IPS-20b (cell line): ENCODE results near the gene MTERF2.

Experiments used
- H3K27ac ChIP-seq: one replicate; pipeline ENCODE4 v1.5.1; 2013; ENCODE audit warnings: low read length
- H3K27me3 ChIP-seq: 2 replicates; pipeline ENCODE4 v1.6.1; 2013; ENCODE audit warnings: mild to moderate bottlenecking, low read length, inconsistent platforms; ENCODE audit not compliant: insufficient read depth
- H3K36me3 ChIP-seq: 2 replicates; pipeline ENCODE4 v1.6.1; 2013; ENCODE audit warnings: low read depth, mild to moderate bottlenecking, inconsistent platforms, low read length, moderate library complexity; ENCODE audit not compliant: insufficient read depth
- H3K4me1 ChIP-seq: 2 replicates; pipeline ENCODE4 v1.6.1; 2013; ENCODE audit warnings: mild to moderate bottlenecking, control low read depth, inconsistent platforms, low read length, moderate library complexity; ENCODE audit not compliant: insufficient read depth
- H3K4me3 ChIP-seq: 2 replicates; pipeline ENCODE4 v1.5.1; 2013; ENCODE audit warnings: mild to moderate bottlenecking, low read length, inconsistent platforms
- H3K9ac ChIP-seq: 2 replicates; pipeline ENCODE4 v1.6.1; 2013; ENCODE audit warnings: low read depth, mild to moderate bottlenecking, inconsistent platforms, low read length, moderate library complexity
- H3K9me3 ChIP-seq: 2 replicates; pipeline ENCODE4 v1.6.1; 2013; ENCODE audit warnings: mild to moderate bottlenecking, low read depth, low read length, inconsistent platforms; ENCODE audit not compliant: insufficient read depth

Gene MTERF2

GRCh38 chr12:106945261-106945851 lies 41.6 kb downstream of the MTERF2 start:
- H3K9me3 ChIP-seq: peaks cover 44% of the 10 kb centered on the region
- no peak overlapping the region for H3K27ac ChIP-seq

DNA sequence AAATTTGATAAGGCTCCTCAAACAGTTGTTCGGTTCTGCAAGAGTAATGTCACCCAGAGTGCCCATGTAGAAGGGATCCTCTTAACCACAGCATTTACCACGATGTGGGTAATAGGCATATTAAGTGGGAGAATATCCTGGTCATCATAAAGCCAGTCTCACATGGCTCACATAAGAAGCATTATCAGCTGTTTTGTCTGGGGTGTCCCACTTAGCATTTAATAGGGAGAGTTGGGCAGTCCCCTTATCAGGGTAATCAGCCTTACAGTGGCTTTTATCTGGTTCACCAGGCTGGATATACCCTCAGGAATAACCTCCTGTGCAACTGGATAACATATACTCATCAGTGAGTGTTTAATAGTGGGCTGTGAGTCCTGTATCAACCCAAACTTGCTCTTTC lies 44.2 kb downstream of the MTERF2 start:
- H3K27ac ChIP-seq: no peak overlapping the region
- H3K9ac ChIP-seq: no peak overlapping the region
- H3K36me3 ChIP-seq: no peaks in the 10 kb centered on the region
- no peaks in the 10 kb centered on the region for H3K27me3 ChIP-seq
- H3K4me1 ChIP-seq: no peaks in the 10 kb centered on the region
- no peak overlapping the region for H3K4me3 ChIP-seq
- peaks cover 34% of the 10 kb centered on the region for H3K9me3 ChIP-seq

More at GRCh38 chr12:106945261-106945851, 41.6 kb downstream of the MTERF2 start:
- no peaks in the 10 kb centered on the region for H3K36me3 ChIP-seq
- no peaks in the 10 kb centered on the region for H3K27me3 ChIP-seq
- no peak overlapping the region for H3K4me3 ChIP-seq
- no peaks in the 10 kb centered on the region for H3K4me1 ChIP-seq
- no peak overlapping the region for H3K9ac ChIP-seq

- H3K36me3 ChIP-seq: no peaks in the 10 kb centered on the region
- H3K4me3 ChIP-seq: no peak overlapping the region
- H3K9me3 ChIP-seq: peaks cover 31% of the 10 kb centered on the region
- H3K27ac ChIP-seq: no peak overlapping the region
- no peaks in the 10 kb centered on the region for H3K27me3 ChIP-seq
- no peak overlapping the region for H3K9ac ChIP-seq
- no peaks in the 10 kb centered on the region for H3K4me1 ChIP-seq
These were observed 45.3 kb downstream of the MTERF2 start for GRCh38 chr12:106941481-106942156.

DNA sequence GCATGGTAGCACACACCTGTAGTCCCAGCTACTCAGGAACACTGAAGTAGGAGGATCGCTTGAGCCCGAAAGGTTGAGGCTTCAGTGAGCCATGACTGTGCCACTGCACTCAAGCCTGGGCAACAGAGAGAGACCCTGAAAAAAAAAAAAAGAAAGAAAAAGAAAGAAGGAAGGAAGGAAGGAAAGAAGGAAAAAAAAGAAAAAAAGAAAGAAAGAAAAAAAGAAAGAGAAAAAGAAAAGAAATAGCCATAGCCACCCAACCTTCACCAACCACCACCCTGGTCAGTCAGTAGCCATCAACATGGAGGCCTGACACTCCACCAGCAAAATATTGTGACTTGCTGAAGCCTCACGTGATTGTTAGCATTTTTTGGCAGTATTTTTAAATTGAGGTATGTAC lies 52.7 kb downstream of the MTERF2 start:
- Histone ChIP-seq H3K4me1 (no peaks in the 10 kb centered on the region), H3K9ac (no peak overlapping the region), H3K36me3 (no peaks in the 10 kb centered on the region), H3K4me3 (no peak overlapping the region), H3K9me3 (no peaks in the 10 kb centered on the region), H3K27ac (no peak overlapping the region), H3K27me3 (no peaks in the 10 kb centered on the region)
